GM20431 (cell line): Measurements from ENCODE around the gene CCDC71.

Experiments
- in situ Hi-C: fragments of 300-500 bp; cut with MseI, MboI; formaldehyde crosslinking; loops from one replicate; pipeline ENCODE4 v1.15.0; 2020; ENCODE audit warnings: low sequenced_read_pairs; ENCODE audit not compliant: unreplicated experiment

CCDC71 gene

DNA sequence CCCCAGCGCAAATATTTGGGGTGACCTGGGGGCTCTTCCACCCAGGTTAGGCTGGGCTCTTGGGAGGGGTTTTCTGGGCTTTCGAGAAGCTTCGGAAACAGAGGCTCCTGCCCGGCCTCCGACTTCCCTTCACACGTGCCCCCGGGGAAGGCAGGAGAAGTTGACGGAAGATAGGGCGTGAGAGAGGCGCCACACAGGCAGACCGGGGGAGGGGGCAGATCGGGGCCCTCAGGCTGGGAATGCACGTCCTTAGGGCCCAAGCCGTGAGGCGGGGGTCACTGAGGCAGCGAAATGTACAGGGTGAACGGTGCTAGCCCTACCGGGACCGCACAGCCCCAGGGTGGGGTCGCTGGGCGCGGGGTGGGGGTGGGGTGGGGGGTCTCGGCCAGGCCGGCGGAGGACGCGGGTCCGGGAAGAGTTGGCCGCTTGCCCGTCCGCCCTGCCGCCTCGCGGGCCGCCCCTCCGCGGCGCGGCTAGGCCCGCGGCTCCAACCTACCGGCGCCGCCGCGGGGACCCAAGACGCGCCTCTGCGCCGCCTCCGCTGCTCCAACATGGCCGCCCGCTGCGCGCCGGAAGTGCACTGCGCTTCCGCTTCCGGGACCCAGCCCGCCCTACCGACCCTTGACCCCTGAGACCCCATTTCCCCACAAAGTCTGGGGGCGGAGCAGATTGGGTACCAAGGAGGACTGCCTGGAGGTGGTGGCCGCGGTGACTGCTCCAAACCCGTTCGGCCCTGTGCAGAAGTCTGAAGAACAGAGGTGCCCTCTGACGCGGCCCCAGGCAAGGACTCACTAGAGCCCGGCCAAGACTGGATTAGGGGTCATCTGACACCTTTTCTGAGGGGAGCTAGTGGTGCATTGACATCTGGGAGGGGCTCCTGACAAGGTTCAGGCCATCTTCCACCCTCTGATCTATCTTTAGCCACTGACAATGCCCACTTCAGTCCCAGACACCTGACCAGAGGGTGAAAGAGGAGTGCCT lies at the start of gene CCDC71:
Gene CCDC71, minus strand, starts transcription at position 561 of the 981 bp plus-strand sequence. CDS start 2,123 bp downstream, outside the sequence.
- in situ Hi-C loops: loop anchor here (25.0 kb wide), 1 partner anchor 296 kb away; the partner anchor contains the start of gene DAG1

DNA sequence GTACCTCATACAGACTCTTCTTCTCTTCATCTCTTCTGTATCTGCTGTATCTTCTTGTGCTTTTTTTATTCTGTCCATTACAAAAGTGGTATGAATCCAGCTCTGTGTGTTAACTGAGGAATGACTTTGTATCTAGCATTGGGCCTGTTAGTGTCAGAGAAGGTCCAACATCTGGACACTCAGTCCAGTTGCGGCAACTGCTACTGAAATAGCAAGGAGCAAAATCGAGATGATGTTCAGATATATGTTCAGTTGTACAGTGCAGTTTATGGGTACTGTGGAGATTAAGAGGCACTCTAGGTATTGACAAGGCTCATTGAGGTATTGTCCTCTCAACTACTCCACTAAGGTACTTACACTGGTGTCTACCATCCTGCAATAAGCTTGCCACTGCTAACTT lies 47.9 kb upstream of the CCDC71 start:
- in situ Hi-C loops: no loop called here

- in situ Hi-C loops: no loop called here
Measured at GRCh38 chr3:49213541-49213943, 47.4 kb upstream of the CCDC71 start.

DNA sequence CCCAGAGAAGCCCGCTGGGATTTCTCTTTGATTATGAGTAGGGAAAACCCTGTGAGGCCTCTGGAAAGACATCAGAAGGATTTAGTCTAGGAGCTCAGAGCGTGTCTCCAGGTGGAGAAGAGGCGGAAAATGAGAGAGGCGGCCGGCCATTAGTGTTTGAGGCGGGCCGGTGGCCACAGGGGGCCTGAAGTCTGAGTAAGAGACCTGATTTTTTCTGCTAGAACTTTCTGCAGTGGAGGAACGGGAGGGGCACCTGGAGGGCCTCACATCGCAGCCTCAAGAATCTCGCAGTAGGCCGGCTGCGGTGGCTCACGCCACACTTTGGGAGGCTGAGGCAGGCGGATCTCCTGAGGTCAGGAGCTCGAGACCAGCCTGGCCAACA lies 33.8 kb upstream of the CCDC71 start:
- in situ Hi-C loops: no loop called here

DNA sequence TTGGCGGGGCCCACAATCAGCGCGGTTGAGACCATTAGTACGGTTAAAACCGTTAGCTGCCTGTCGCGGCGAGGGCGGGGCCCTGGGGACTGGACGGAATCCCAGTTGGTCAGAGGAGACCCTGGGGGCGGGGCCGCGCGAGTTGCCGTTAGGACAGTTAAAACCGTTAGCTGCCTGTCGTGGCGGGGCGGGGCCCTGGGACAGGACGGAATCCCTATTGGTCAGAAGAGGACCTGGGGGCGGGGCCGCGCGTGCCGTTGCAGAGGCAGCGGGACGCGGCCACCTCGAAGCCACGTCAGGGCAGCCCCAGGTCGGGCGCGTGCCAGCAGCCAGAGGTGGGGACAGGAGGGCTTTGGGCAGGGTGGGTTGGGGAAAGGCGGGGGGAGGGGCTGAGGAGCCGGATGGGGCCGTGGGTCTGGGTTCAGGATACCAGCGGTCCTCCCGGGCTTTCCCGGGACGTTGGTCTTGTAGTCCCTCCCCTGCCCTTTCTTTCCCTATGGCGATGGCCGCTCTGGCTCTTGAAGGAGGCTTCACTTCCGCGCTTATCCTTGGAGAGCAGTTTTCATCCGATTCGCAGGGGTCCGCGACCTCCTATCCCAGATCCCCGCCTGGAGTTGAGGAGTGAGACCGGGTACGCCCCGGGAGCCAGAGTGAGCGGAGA lies 33.2 kb upstream of the CCDC71 start:
- in situ Hi-C loops: no loop called here

GRCh38 chr3:49198611-49199230 lies 32.6 kb upstream of the CCDC71 start:
- in situ Hi-C loops: no loop called here

- in situ Hi-C loops: no loop called here
Measured at GRCh38 chr3:49198161-49198560, 32.0 kb upstream of the CCDC71 start.

- in situ Hi-C loops: no loop called here
Measured at GRCh38 chr3:49191741-49192140, 25.6 kb upstream of the CCDC71 start.

GRCh38 chr3:49183873-49184272 lies 17.7 kb upstream of the CCDC71 start:
- in situ Hi-C loops: no loop called here

DNA sequence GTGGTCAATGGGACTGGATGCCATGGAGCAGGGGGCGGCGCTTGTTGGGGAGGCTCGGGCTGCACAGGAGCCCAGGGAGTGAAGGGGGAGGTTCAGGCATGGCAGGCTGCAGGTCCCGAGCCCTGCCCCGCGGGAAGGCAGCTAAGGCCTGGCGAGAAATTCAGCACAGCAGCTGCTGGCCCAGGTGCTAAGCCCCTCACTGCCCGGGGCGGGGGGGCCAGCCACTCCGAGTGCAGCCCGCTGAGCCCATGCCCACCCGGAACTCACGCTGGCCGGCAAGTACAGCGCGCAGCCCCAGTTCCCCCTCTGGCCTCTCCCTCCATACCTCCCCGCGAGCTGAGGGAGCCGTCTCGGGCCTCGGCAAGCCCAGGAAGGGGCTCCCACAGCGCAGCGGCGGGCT lies 16.6 kb upstream of the CCDC71 start:
- in situ Hi-C loops: no loop called here

- in situ Hi-C loops: no loop called here
Measured at GRCh38 chr3:49181351-49181750, 15.2 kb upstream of the CCDC71 start.

- in situ Hi-C loops: no loop called here
Measured at GRCh38 chr3:49180116-49180515, 14.0 kb upstream of the CCDC71 start.

DNA sequence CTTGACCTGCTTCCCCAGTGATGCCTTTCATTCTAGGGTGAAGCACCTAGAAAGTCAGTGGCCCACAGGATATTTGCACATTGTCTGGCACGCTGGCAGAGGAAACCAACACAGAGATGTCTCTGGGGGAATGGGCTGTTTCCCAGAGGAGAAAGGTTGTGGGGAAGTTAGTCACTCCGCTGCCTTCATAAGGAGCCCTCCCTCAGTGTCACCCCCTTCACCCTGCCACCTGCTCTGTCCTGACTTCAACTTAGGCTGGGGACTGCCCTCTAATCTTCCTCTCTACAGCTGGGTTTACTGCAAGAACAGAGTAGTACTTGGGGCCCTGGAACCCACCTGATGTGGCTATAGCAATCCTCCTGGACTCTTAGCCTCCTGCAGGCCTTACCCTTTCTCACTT lies 10.9 kb upstream of the CCDC71 start:
- in situ Hi-C loops: no loop called here

- in situ Hi-C loops: no loop called here
Measured at GRCh38 chr3:49175530-49175929, 9.4 kb upstream of the CCDC71 start.

- in situ Hi-C loops: loop anchor here (25.0 kb wide), 1 partner anchor 288 kb away; the partner anchor contains the start of gene DAG1
Measured at GRCh38 chr3:49174397-49174985, 8.4 kb upstream of the CCDC71 start.

GRCh38 chr3:49173792-49174170 lies 7.7 kb upstream of the CCDC71 start:
- in situ Hi-C loops: loop anchor here (25.0 kb wide), 1 partner anchor 289 kb away; the partner anchor contains the start of gene DAG1

GRCh38 chr3:49173116-49173791 lies 7.1 kb upstream of the CCDC71 start:
- in situ Hi-C loops: loop anchor here (25.0 kb wide), 1 partner anchor 289 kb away; the partner anchor contains the start of gene DAG1

- in situ Hi-C loops: loop anchor here (25.0 kb wide), 1 partner anchor 290 kb away; the partner anchor contains the start of gene DAG1
Measured at GRCh38 chr3:49172551-49173041, 6.5 kb upstream of the CCDC71 start.

- in situ Hi-C loops: loop anchor here (25.0 kb wide), 1 partner anchor 290 kb away; the partner anchor contains the start of gene DAG1
Measured at GRCh38 chr3:49171775-49172500, 5.8 kb upstream of the CCDC71 start.
